GM23338 (cell line): Measurements from ENCODE around the gene ANKHD1. TPM values are rescaled to one million over a fixed set of nuclear protein-coding genes. Genes with fewer than 3 reads are reported as not detected.

Experiments
- ATAC-seq: fragments of 200-7000 bp; cut with Tn5 transposase; 3 replicates; pipeline ENCODE4 v1.9.1; 2020
- DNase-seq: peaks from one replicate; pipeline ENCODE4 v3.0.0-alpha.2; 2015; ENCODE audit warnings: low spot score
- H2AFZ ChIP-seq: fragments of 200-600 bp; sonication (generic); 2 replicates; pipeline ENCODE4 v1.8.0; 2016; ENCODE audit warnings: antibody characterized with exemption, mild to moderate bottlenecking, moderate library complexity
- H3F3A ChIP-seq: fragments of 200-600 bp; sonication (generic); replicated peaks from 2 replicates; pipeline ENCODE4 v1.8.0; 2017; ENCODE audit warnings: antibody characterized with exemption, mixed run types, low read depth
- H3K27ac ChIP-seq: fragments of 200-600 bp; sonication (generic); 2 replicates; pipeline ENCODE4 v1.6.1; 2016; ENCODE audit warnings: low read depth
- H3K27me3 ChIP-seq: fragments of 200-600 bp; sonication (generic); 2 replicates; pipeline ENCODE4 v1.8.0; 2016; ENCODE audit warnings: mild to moderate bottlenecking, mixed run types, moderate library complexity; ENCODE audit not compliant: insufficient read depth
- H3K36me3 ChIP-seq: fragments of 200-600 bp; sonication (generic); 2 replicates; pipeline ENCODE4 v1.8.0; 2016; ENCODE audit warnings: mild to moderate bottlenecking; ENCODE audit not compliant: insufficient read depth
- H3K4me1 ChIP-seq: fragments of 200-600 bp; sonication (generic); 2 replicates; pipeline ENCODE4 v1.8.0; 2016; ENCODE audit warnings: mild to moderate bottlenecking, moderate library complexity; ENCODE audit not compliant: insufficient read depth
- H3K4me2 ChIP-seq: fragments of 200-600 bp; sonication (generic); 2 replicates; pipeline ENCODE4 v1.7.1; 2017; ENCODE audit warnings: mixed run types
- H3K4me3 ChIP-seq: fragments of 200-600 bp; sonication (generic); 2 replicates; pipeline ENCODE4 v1.6.1; 2016; ENCODE audit warnings: mixed run types
- H3K79me2 ChIP-seq: fragments of 200-600 bp; sonication (generic); replicated peaks from 2 replicates; pipeline ENCODE4 v1.8.0; 2017; ENCODE audit warnings: mild to moderate bottlenecking; ENCODE audit not compliant: insufficient read depth
- H3K9me2 ChIP-seq: fragments of 200-600 bp; sonication (generic); 2 replicates; pipeline ENCODE4 v1.8.0; 2017; ENCODE audit not compliant: insufficient read depth
- H4K20me1 ChIP-seq: fragments of 200-600 bp; sonication (generic); replicated peaks from 2 replicates; pipeline ENCODE4 v1.8.0; 2017; ENCODE audit warnings: mild to moderate bottlenecking; ENCODE audit not compliant: insufficient read depth
- H3K27ac Mint-ChIP-seq: 2 replicates; pipeline ENCODE4 v1.8.0; 2020; ENCODE audit warnings: inconsistent platforms, mild to moderate bottlenecking, moderate library complexity, mixed read lengths
- H3K27me3 Mint-ChIP-seq: 3 replicates; pipeline ENCODE4 v1.8.0; 2022; ENCODE audit warnings: low read depth, mild to moderate bottlenecking, moderate library complexity, mixed read lengths, inconsistent platforms; ENCODE audit not compliant: insufficient read depth, poor library complexity
- H3K36me3 Mint-ChIP-seq: 3 replicates; pipeline ENCODE4 v1.8.0; 2021; ENCODE audit warnings: low read depth, mild to moderate bottlenecking, inconsistent platforms, moderate library complexity, mixed read lengths
- H3K4me1 Mint-ChIP-seq: 3 replicates; pipeline ENCODE4 v1.8.0; 2020; ENCODE audit warnings: mild to moderate bottlenecking, inconsistent platforms, mixed read lengths
- H3K4me3 Mint-ChIP-seq: 3 replicates; pipeline ENCODE4 v1.8.0; 2021; ENCODE audit warnings: moderate library complexity, mild to moderate bottlenecking, inconsistent platforms, mixed read lengths
- H3K9me3 Mint-ChIP-seq: 3 replicates; pipeline ENCODE4 v1.8.0; 2020; ENCODE audit warnings: moderate library complexity, mild to moderate bottlenecking, inconsistent platforms, mixed read lengths
- CREB1 ChIP-seq: fragments of 250-450 bp; sonication (Bioruptor Pico); IDR thresholded peaks from 2 replicates; pipeline ENCODE4 v1.5.0; 2020; ENCODE audit warnings: low read depth, mild to moderate bottlenecking, moderate library complexity
- EZH2 ChIP-seq: fragments of 200-600 bp; sonication (generic); IDR thresholded peaks from one replicate; pipeline ENCODE4 v1.8.0; 2017; ENCODE audit warnings: antibody characterized with exemption, mild to moderate bottlenecking, low read depth; ENCODE audit not compliant: unreplicated experiment
- EZH2phosphoT487 ChIP-seq: fragments of 200-600 bp; sonication (generic); IDR thresholded peaks from one replicate; pipeline ENCODE4 v1.8.1; 2018; ENCODE audit warnings: antibody characterized with exemption; ENCODE audit not compliant: unreplicated experiment
- JUNB ChIP-seq: IDR thresholded peaks from one replicate; pipeline ENCODE4 v1.6.1; 2016; ENCODE audit warnings: antibody characterized with exemption; ENCODE audit not compliant: unreplicated experiment
- NANOG ChIP-seq: IDR thresholded peaks from 2 replicates; pipeline ENCODE4 v1.6.1; 2016; ENCODE audit warnings: antibody characterized with exemption, borderline replicate concordance
- POLR2AphosphoS5 ChIP-seq: IDR thresholded peaks from 2 replicates; pipeline ENCODE4 v1.6.1; 2016; ENCODE audit warnings: antibody characterized with exemption, low read depth
- STAT1 ChIP-seq: IDR thresholded peaks from one replicate; pipeline ENCODE4 v1.6.1; 2016; ENCODE audit warnings: antibody characterized with exemption; ENCODE audit not compliant: unreplicated experiment
- ZNF114 ChIP-seq: fragments of 250-450 bp; sonication (Bioruptor Pico); IDR thresholded peaks from 2 replicates; pipeline ENCODE4 v1.5.0; 2020; ENCODE audit warnings: mild to moderate bottlenecking, moderate library complexity
- ZNF331 ChIP-seq: fragments of 250-450 bp; sonication (Bioruptor Pico); IDR thresholded peaks from 2 replicates; pipeline ENCODE4 v1.5.0; 2020; ENCODE audit warnings: low read depth, mild to moderate bottlenecking, moderate library complexity
- polyA plus RNA-seq: library from polyadenylated mRNA; unstranded; fragments of >200 nt; fragmentation: Nextera tagmentation; extraction: Ambion mirVana; gene quantifications from 2 replicates; pipeline ENCODE4 v1.2.1, GENCODE V29; 2016
- total RNA-seq: library from RNA; depleted of rRNA; stranded (reverse); fragments of >200 nt; shearing (Covaris generic); gene quantifications from 2 replicates; pipeline ENCODE4 v1.2.3, GENCODE V29; 2014
- TF ChIP-seq, protein P1 (sequence below): IDR thresholded peaks from one replicate; pipeline ENCODE4 v1.6.1; 2018; ENCODE audit warnings: antibody characterized with exemption; ENCODE audit not compliant: unreplicated experiment
- TF ChIP-seq, protein P2 (sequence below), 2 experiments: fragments of 200-600 bp in 1 of 2; sonication (generic) in 1 of 2; conservative IDR thresholded peaks; 2 replicates each; pipeline versions ENCODE4 v1.5.1 to v1.6.1; 2016 to 2017; ENCODE audit warnings: antibody characterized with exemption in 2 of 2, low read depth in 2 of 2, mild to moderate bottlenecking in 2 of 2, moderate library complexity in 1 of 2

Gene ANKHD1
- total and polyA plus RNA-seq, 2 experiments from 2014 or later = 73.0 to 119 TPM

DNA sequence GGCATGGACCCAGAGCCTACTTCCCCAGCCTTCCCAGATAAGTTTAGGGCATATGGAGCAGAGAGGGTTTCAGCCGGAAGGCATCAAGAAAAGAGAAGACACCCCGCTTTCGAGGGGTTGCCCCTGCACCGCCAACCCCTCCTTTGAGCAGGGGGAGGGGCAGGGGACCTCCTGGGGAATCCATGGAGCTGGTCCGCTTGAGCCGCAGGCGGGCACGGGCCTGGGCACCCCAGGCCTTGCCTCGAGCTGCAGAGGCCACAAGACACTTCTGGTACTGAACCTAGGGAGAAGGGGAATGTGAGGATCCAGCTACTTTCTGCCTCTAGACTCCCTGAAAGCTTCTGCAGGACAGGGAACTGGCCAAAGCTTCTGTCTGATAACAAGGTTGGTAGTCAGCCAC is 156.9 kb downstream of the ANKHD1 start:
- no peaks in the 10 kb centered on the region; the same call in 2 of the 3 replicates for H3K9me3 Mint-ChIP-seq
- Histone ChIP-seq H3K4me2 (no peak overlapping the region), H3F3A (0 out of 2 replicates have a peak, but pooled peaks cover 2% of the 10 kb centered on the region), H3K4me3 (no peak overlapping the region), H3K36me3 (no peaks in the 10 kb centered on the region), H3K79me2 (peaks cover 35% of the 10 kb centered on the region), H2AFZ (no peak overlapping the region), H4K20me1 (no peaks in the 10 kb centered on the region; the same call in 1 of the 2 replicates), H3K27me3 (no peaks in the 10 kb centered on the region), H3K9me2 (no peaks in the 10 kb centered on the region; the same call in 1 of the 2 replicates), H3K27ac (no peak overlapping the region), H3K4me1 (peaks cover 18% of the 10 kb centered on the region)
- no peak for TF ChIP-seq JUNB
- no peak for TF ChIP-seq POLR2AphosphoS5
- TF ChIP-seq, protein P1, sequence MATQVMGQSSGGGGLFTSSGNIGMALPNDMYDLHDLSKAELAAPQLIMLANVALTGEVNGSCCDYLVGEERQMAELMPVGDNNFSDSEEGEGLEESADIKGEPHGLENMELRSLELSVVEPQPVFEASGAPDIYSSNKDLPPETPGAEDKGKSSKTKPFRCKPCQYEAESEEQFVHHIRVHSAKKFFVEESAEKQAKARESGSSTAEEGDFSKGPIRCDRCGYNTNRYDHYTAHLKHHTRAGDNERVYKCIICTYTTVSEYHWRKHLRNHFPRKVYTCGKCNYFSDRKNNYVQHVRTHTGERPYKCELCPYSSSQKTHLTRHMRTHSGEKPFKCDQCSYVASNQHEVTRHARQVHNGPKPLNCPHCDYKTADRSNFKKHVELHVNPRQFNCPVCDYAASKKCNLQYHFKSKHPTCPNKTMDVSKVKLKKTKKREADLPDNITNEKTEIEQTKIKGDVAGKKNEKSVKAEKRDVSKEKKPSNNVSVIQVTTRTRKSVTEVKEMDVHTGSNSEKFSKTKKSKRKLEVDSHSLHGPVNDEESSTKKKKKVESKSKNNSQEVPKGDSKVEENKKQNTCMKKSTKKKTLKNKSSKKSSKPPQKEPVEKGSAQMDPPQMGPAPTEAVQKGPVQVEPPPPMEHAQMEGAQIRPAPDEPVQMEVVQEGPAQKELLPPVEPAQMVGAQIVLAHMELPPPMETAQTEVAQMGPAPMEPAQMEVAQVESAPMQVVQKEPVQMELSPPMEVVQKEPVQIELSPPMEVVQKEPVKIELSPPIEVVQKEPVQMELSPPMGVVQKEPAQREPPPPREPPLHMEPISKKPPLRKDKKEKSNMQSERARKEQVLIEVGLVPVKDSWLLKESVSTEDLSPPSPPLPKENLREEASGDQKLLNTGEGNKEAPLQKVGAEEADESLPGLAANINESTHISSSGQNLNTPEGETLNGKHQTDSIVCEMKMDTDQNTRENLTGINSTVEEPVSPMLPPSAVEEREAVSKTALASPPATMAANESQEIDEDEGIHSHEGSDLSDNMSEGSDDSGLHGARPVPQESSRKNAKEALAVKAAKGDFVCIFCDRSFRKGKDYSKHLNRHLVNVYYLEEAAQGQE = no peak
- DNase-seq (no peak), ATAC-seq (no peak)
- H3K36me3 Mint-ChIP-seq = peaks cover 14% of the 10 kb centered on the region
- H3K4me1 Mint-ChIP-seq = peaks cover 23% of the 10 kb centered on the region
- H3K27me3 Mint-ChIP-seq = peaks cover 20% of the 10 kb centered on the region
- H3K27ac Mint-ChIP-seq = no peak overlapping the region
- H3K4me3 Mint-ChIP-seq = no peak overlapping the region; the same call in 2 of the 3 replicates

DNA sequence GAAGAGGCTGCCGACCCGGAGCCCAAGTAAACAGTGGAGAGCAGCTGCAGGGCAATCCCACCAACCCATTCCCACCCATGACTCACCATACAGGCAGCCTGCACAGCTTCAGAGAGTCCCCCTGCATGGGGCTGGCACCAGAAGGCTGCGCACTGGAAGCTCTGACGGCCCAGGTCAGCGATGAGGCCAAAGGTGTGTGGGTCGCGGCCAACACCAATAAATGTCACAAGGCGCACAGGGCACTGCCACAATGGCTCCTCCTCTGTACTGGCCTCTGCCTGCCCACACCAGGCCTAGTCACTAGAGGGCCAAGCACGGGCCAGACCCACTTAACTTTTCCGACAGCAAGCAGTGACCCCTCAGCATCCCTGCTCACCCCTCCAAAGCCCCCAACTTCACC is 158.6 kb downstream of the ANKHD1 start:
- no peak overlapping the region for H3K4me3 Mint-ChIP-seq
- H3K27ac ChIP-seq = no peak overlapping the region
- no peak overlapping the region for H3K4me3 ChIP-seq
- ATAC-seq (no peak), DNase-seq (no peak)
- no peaks in the 10 kb centered on the region for H3K27me3 ChIP-seq
- H3K4me2 ChIP-seq = no peak overlapping the region
- no peak overlapping the region for H3K27ac Mint-ChIP-seq
- H2AFZ ChIP-seq = no peak overlapping the region
- no peaks in the 10 kb centered on the region for H3K36me3 ChIP-seq
- H3K36me3 Mint-ChIP-seq = peaks cover 12% of the 10 kb centered on the region
- no peaks in the 10 kb centered on the region; the same call in 1 of the 3 replicates for H3K9me3 Mint-ChIP-seq
- H3K9me2 ChIP-seq = no peaks in the 10 kb centered on the region; the same call in 1 of the 2 replicates
- peaks cover 23% of the 10 kb centered on the region for H3K79me2 ChIP-seq
- H3F3A ChIP-seq = 0 out of 2 replicates have a peak, but pooled peaks cover 2% of the 10 kb centered on the region
- peaks cover 19% of the 10 kb centered on the region for H3K4me1 ChIP-seq
- H3K27me3 Mint-ChIP-seq = peaks cover 19% of the 10 kb centered on the region
- H4K20me1 ChIP-seq = no peaks in the 10 kb centered on the region; the same call in 1 of the 2 replicates
- TF ChIP-seq EZH2 = no peak
- no peak for TF ChIP-seq NANOG
- no peak for TF ChIP-seq ZNF331 (CRISPR knock-in tag)
- TF ChIP-seq, protein P1 = no peak
- TF ChIP-seq, protein P2, sequence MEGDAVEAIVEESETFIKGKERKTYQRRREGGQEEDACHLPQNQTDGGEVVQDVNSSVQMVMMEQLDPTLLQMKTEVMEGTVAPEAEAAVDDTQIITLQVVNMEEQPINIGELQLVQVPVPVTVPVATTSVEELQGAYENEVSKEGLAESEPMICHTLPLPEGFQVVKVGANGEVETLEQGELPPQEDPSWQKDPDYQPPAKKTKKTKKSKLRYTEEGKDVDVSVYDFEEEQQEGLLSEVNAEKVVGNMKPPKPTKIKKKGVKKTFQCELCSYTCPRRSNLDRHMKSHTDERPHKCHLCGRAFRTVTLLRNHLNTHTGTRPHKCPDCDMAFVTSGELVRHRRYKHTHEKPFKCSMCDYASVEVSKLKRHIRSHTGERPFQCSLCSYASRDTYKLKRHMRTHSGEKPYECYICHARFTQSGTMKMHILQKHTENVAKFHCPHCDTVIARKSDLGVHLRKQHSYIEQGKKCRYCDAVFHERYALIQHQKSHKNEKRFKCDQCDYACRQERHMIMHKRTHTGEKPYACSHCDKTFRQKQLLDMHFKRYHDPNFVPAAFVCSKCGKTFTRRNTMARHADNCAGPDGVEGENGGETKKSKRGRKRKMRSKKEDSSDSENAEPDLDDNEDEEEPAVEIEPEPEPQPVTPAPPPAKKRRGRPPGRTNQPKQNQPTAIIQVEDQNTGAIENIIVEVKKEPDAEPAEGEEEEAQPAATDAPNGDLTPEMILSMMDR (conservative IDR thresholded peaks at IDR 0.05; ENCODE audit: low read depth in 2 of 2) = no peak
- no peak for TF ChIP-seq CREB1 (CRISPR knock-in tag)
- no peak for TF ChIP-seq EZH2phosphoT487
- TF ChIP-seq STAT1 = no peak
- no peak for TF ChIP-seq ZNF114 (CRISPR knock-in tag)
- H3K4me1 Mint-ChIP-seq = peaks cover 26% of the 10 kb centered on the region
